Brain microvascular endothelial cell (primary cell): ENCODE results near the gene TMEM164.

Experiments used
- DNase-seq: peaks from one replicate; pipeline ENCODE4 v3.0.0-alpha.2; 2020
- H3K27ac ChIP-seq: fragments of 250-450 bp; sonication (Bioruptor Pico); 2 replicates; pipeline ENCODE4 v1.5.1; 2020; ENCODE audit warnings: mild to moderate bottlenecking, moderate library complexity
- H3K27me3 ChIP-seq: fragments of 250-450 bp; sonication (Bioruptor Pico); replicated peaks from 2 replicates; pipeline ENCODE4 v1.5.1; 2020; ENCODE audit warnings: mild to moderate bottlenecking
- H3K36me3 ChIP-seq: fragments of 250-450 bp; sonication (Bioruptor Pico); replicated peaks from 2 replicates; pipeline ENCODE4 v1.5.1; 2020; ENCODE audit warnings: mild to moderate bottlenecking
- H3K4me3 ChIP-seq: 2 replicates; pipeline ENCODE4 v1.5.1; 2011; ENCODE audit warnings: low read depth, mild to moderate bottlenecking, control low read depth, low read length, moderate library complexity
- in situ Hi-C: cut with HindIII; loops from 2 replicates; pipeline ENCODE4 v1.10.0; 2017; ENCODE audit warnings: low sequenced_read_pairs, low pct_ligation_motif_present
- TF ChIP-seq, protein P1 (sequence below): IDR thresholded peaks from 2 replicates; pipeline ENCODE4 v1.5.1; 2011; ENCODE audit warnings: low read depth, mild to moderate bottlenecking, moderate library complexity, low read length, control low read depth, inconsistent platforms; ENCODE audit errors: missing control alignments

The TMEM164 gene

DNA sequence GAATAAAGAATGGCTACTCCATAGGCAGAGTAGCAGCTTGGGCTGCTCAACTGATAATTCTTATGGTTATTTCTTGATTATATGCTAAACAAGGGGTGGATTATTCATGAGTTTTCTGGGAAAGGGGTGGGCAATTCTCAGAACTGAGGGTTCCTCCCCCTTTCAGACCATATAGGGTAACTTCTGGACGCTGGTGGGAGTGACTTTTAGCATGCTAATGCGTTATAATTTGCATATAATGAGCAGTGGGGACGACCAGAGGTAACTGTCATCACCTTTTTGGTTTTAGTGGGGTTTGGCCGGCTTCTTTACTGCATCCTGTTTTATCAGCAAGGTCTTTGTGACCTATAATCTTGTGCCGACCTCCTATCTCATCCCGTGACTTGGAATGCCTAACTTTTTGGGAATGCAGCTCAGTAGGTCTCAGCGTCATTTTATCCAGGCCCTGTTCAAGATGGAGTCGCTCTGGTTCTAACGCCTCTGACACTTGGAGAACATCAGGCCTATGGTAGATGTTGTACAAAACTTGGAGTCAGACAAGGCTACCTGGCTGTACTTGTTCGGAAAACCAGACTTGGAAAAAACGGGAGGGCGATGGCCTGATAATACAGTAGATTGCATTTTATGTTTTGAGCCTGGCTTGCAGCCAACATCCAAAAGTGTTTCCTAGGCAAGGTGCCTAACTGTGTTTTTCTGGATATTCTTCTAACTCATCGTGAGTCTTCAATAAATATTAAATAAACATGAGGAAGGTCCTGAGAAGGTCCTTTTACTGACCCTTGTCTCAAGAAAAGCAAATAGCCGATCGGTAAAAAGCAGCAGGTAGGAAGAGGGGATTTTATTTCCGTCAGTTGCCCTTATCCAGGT lies 1.8 kb upstream of the TMEM164 start:
- no peaks in the 10 kb centered on the region for H3K36me3 ChIP-seq
- DNase-seq: no peak
- in situ Hi-C loops: no loop called here

GRCh38 chrX:110001740-110002299 lies 1.1 kb upstream of the TMEM164 start:
- in situ Hi-C loops: no loop called here
- Histone ChIP-seq H3K27ac (no peak overlapping the region), H3K27me3 (no peaks in the 10 kb centered on the region), H3K4me3 (peak overlapping the region; percentile 66), H3K36me3 (no peaks in the 10 kb centered on the region)
- TF ChIP-seq, protein P1, sequence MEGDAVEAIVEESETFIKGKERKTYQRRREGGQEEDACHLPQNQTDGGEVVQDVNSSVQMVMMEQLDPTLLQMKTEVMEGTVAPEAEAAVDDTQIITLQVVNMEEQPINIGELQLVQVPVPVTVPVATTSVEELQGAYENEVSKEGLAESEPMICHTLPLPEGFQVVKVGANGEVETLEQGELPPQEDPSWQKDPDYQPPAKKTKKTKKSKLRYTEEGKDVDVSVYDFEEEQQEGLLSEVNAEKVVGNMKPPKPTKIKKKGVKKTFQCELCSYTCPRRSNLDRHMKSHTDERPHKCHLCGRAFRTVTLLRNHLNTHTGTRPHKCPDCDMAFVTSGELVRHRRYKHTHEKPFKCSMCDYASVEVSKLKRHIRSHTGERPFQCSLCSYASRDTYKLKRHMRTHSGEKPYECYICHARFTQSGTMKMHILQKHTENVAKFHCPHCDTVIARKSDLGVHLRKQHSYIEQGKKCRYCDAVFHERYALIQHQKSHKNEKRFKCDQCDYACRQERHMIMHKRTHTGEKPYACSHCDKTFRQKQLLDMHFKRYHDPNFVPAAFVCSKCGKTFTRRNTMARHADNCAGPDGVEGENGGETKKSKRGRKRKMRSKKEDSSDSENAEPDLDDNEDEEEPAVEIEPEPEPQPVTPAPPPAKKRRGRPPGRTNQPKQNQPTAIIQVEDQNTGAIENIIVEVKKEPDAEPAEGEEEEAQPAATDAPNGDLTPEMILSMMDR: no peak
- no peak for DNase-seq

More for the DNA sequence above, 1.8 kb upstream of the TMEM164 start:
- TF ChIP-seq, protein P1: no peak
- no peak overlapping the region for H3K4me3 ChIP-seq
- no peaks in the 10 kb centered on the region for H3K27me3 ChIP-seq
- no peak overlapping the region for H3K27ac ChIP-seq

DNA sequence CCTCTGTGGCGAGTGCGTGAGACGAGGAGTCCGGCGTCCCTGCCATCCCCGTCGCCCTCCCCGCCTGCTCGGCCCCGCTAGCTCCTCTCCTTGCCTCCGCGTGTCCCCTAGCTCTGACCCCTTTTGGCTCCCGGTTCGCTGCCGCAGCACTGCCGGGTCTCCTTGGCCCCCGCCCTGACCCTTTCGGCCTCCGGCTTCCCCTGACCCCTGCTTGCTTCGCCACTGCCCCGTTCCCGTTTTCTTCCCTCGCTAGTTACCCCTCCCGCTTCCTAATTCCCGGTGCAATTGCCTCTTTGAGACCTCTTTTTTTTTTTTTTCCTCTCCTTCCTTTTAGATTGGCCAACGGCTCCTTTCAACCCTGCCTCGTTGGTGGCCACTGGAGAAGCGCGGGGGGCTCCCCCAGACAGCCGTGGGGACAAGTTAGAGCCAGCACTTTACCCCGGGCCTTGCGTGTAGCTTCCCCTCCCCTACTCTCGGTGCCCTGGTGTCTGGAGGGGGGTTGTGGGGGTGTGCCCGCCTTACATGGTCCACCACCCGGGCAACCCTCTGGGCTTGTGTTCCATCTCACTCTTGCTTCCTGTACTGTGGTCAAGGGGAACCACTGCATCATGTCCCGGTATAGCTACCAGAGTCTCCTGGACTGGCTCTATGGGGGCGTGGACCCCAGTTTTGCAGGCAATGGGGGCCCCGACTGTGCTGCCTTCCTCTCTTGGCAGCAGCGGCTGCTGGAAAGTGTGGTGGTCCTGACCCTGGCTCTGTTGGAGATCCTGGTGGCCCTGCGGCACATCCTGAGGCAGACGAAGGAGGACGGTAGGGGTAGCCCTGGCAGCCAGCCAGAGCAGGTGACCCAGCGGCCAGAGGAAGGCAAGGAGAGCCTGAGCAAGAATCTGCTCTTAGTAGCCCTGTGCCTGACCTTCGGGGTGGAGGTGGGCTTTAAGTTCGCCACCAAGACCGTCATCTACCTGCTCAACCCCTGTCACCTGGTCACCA lies 548 bp downstream of the TMEM164 start:
- peak overlapping the region; percentile 66 for H3K4me3 ChIP-seq
- H3K27me3 ChIP-seq: no peaks in the 10 kb centered on the region
- H3K36me3 ChIP-seq: no peaks in the 10 kb centered on the region
- DNase-seq: no peak
- in situ Hi-C loops: no loop called here
- peak overlapping the region; percentile 25 for H3K27ac ChIP-seq
- TF ChIP-seq, protein P1: no peak

DNA sequence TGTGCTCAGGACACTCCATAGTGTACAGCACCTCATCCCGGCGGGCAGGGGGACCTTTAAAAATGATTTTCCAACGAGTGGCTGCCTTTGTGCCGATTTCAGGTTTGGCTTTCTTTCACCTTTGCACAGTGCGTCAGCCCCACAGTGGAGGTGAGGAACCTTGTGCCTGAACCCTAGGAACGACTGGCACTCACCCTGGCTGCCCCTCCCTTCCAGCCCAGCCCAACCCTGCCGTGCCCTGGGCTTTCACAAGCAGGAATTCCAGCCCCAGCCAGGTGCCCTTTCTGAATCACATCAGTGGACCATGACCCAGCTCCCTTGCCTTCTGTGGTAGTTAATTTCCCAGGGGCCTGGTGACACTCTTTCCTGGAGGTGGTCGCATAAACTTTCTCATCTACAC lies 1.3 kb downstream of the TMEM164 start:
- H3K36me3 ChIP-seq: no peaks in the 10 kb centered on the region
- TF ChIP-seq, protein P1: no peak
- in situ Hi-C loops: no loop called here
- H3K4me3 ChIP-seq: no peak overlapping the region
- no peak overlapping the region for H3K27ac ChIP-seq
- DNase-seq: no peak
- H3K27me3 ChIP-seq: no peaks in the 10 kb centered on the region

DNA sequence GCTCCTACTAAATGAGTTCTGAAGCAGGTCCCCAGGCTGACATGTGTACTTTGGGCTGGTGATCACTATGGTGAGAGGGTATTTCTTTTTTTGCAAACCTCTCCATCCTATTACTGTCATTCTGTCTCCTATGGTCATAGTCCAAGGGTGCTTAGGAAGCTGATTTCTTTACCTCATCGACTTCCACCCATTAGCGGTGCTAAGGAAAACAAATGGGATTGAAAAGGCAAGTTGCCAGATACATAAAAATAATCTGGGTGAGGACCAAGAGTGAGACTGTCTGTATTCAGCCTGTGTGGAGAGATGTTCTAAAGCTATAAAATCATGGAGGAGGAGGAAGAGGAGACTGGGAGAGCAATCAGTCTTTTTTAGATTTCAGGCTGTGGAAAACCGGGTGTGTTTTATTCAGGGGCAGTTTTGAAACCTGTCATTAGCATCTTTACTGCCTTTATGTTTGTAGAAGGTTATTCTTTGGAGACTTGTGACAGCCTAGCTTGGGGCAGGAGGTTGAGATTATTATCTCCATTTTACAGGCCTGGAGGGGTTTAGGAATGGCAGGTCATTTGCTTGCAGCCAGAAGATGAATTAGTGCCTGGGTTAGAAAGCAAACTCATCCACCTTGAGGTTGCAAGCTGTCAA lies 1.9 kb downstream of the TMEM164 start:
- in situ Hi-C loops: no loop called here
- no peak for DNase-seq
- Histone ChIP-seq H3K4me3 (no peak overlapping the region), H3K27ac (no peak overlapping the region), H3K27me3 (no peaks in the 10 kb centered on the region), H3K36me3 (no peaks in the 10 kb centered on the region)
- TF ChIP-seq, protein P1: no peak
